SK-N-SH (cell line): ENCODE results near the gene WDFY1. TPM values are rescaled to one million over a fixed set of nuclear protein-coding genes. Genes with fewer than 3 reads are reported as not detected.

ENCODE experiments used
- CTCF ChIA-PET: fragments of 300-600, 350-600 bp; formaldehyde crosslinking; extraction: SDS; loops from one replicate; lab custom pipeline; 2021; lab: Yijun Ruan, JAX
- POLR2A ChIA-PET: fragments of 350-600 bp; sonication (Branson Sonifier 250); formaldehyde crosslinking; extraction: SDS; loops from one replicate; lab custom pipeline; 2020; ENCODE audit warnings: antibody characterized with exemption, inconsistent platforms; lab: Yijun Ruan, JAX
- DNase-seq: peaks from one replicate; pipeline ENCODE4 v3.0.0; 2012
- H2AFZ ChIP-seq: fragments of 200-600 bp; sonication (generic); 2 replicates; pipeline ENCODE4 v1.8.1; 2016; ENCODE audit warnings: antibody characterized with exemption, mild to moderate bottlenecking, low read depth
- H3F3A ChIP-seq: fragments of 200-600 bp; sonication (generic); replicated peaks from 2 replicates; pipeline ENCODE3; 2016; ENCODE audit warnings: antibody characterized with exemption, mild to moderate bottlenecking; ENCODE audit not compliant: insufficient read depth
- H3K27ac ChIP-seq, 2 experiments: fragments of 200-500 bp in 1 of 2; fragments of 200-600 bp in 1 of 2; sonication (Bioruptor generic) in 1 of 2; sonication (generic), shearing (Covaris generic) in 1 of 2; 2 replicates each; pipeline versions ENCODE4 v1.5.1 to v1.6.1; 2014 to 2016; ENCODE audit warnings: low read depth in 2 of 2, inconsistent platforms in 1 of 2, low read length in 1 of 2, mild to moderate bottlenecking in 1 of 2, mixed read lengths in 1 of 2
- H3K27me3 ChIP-seq: fragments of 200-600 bp; sonication (generic), shearing (Covaris generic); 2 replicates; pipeline ENCODE4 v1.6.1; 2016; ENCODE audit warnings: mixed run types; ENCODE audit not compliant: insufficient read depth
- H3K36me3 ChIP-seq, 2 experiments: fragments of 200-500 bp in 1 of 2; fragments of 200-600 bp in 1 of 2; sonication (Bioruptor generic) in 1 of 2; sonication (generic) in 1 of 2; replicated peaks in 1 of 2; 2 replicates each; pipeline versions ENCODE3 to v1.5.1; 2014 to 2016; ENCODE audit warnings: low read length in 1 of 2, mild to moderate bottlenecking in 1 of 2; ENCODE audit not compliant: insufficient read depth in 2 of 2, control insufficient read depth in 1 of 2
- H3K4me1 ChIP-seq, 2 experiments: fragments of 200-500 bp in 1 of 2; fragments of 200-600 bp in 1 of 2; sonication (Bioruptor generic) in 1 of 2; sonication (generic), shearing (Covaris generic) in 1 of 2; 2 replicates each; pipeline versions ENCODE4 v1.5.1 to v1.6.1; 2014 to 2016; ENCODE audit warnings: low read depth in 1 of 2, low read length in 1 of 2, mixed run types in 1 of 2; ENCODE audit not compliant: insufficient read depth in 2 of 2, control insufficient read depth in 1 of 2
- H3K4me2 ChIP-seq: fragments of 200-600 bp; sonication (generic), shearing (Covaris generic); 2 replicates; pipeline ENCODE4 v1.6.1; 2017; ENCODE audit warnings: mixed run types
- H3K4me3 ChIP-seq, 2 experiments: fragments of 200-500 bp in 1 of 2; fragments of 200-600 bp in 1 of 2; sonication (Bioruptor generic) in 1 of 2; sonication (generic), shearing (Covaris generic) in 1 of 2; 2 replicates each; pipeline versions ENCODE4 v1.5.1 to v1.8.1; 2014 to 2016; ENCODE audit warnings: low read depth in 2 of 2, inconsistent platforms in 1 of 2, low read length in 1 of 2, mild to moderate bottlenecking in 1 of 2, mixed read lengths in 1 of 2, moderate library complexity in 1 of 2
- H3K79me2 ChIP-seq: fragments of 200-600 bp; sonication (generic); 2 replicates; pipeline ENCODE4 v1.8.1; 2017; ENCODE audit warnings: mild to moderate bottlenecking; ENCODE audit not compliant: insufficient read depth
- H3K9ac ChIP-seq: fragments of 200-600 bp; sonication (generic); 2 replicates; pipeline ENCODE4 v1.6.1; 2017; ENCODE audit warnings: mixed run types
- H3K9me2 ChIP-seq: fragments of 200-600 bp; sonication (generic); 2 replicates; pipeline ENCODE4 v1.6.1; 2017; ENCODE audit warnings: mixed run types
- H3K9me3 ChIP-seq: fragments of 200-600 bp; sonication (generic); 2 replicates; pipeline ENCODE4 v1.6.1; 2017; ENCODE audit warnings: mixed run types, mild to moderate bottlenecking, moderate library complexity
- H4K20me1 ChIP-seq: fragments of 200-600 bp; sonication (generic); 2 replicates; pipeline ENCODE4 v1.6.1; 2017; ENCODE audit warnings: mild to moderate bottlenecking, mixed run types; ENCODE audit not compliant: insufficient read depth
- ELF1 ChIP-seq: IDR thresholded peaks from 2 replicates; pipeline ENCODE4 v1.4.0; 2012
- EP300 ChIP-seq, 2 experiments: IDR thresholded peaks; 2 replicates each; pipeline versions ENCODE4 v1.4.0 to v1.6.1; 2012; ENCODE audit warnings: borderline replicate concordance in 1 of 2, low read depth in 1 of 2, low read length in 1 of 2
- EZH2phosphoT487 ChIP-seq: fragments of 200-600 bp; sonication (generic); IDR thresholded peaks from 2 replicates; pipeline ENCODE4 v1.6.1; 2017; ENCODE audit warnings: low read depth, mixed run types, mild to moderate bottlenecking, antibody characterized with exemption, moderate library complexity, borderline replicate concordance
- GABPA ChIP-seq: IDR thresholded peaks from 2 replicates; pipeline ENCODE4 v1.4.0; 2012; ENCODE audit warnings: low read depth, mild to moderate bottlenecking
- GATA2 ChIP-seq: sonication (generic); formaldehyde crosslinking; IDR thresholded peaks from 2 replicates; pipeline ENCODE4 v1.5.0; 2020; ENCODE audit warnings: mild to moderate bottlenecking, missing genetic modification reagents
- JUND ChIP-seq: IDR thresholded peaks from 2 replicates; pipeline ENCODE4 v1.4.0; 2012
- MEF2A ChIP-seq: IDR thresholded peaks from 2 replicates; pipeline ENCODE4 v1.4.0; 2012; ENCODE audit warnings: low read depth, borderline replicate concordance
- MXI1 ChIP-seq: IDR thresholded peaks from 2 replicates; pipeline ENCODE4 v1.6.1; 2012; ENCODE audit warnings: mild to moderate bottlenecking, low read depth, low read length, improper control_type of control experiment
- NRF1 ChIP-seq: IDR thresholded peaks from 2 replicates; pipeline ENCODE4 v1.6.1; 2012; ENCODE audit warnings: low read depth, mild to moderate bottlenecking, low read length
- POLR2AphosphoS5 ChIP-seq: IDR thresholded peaks from 2 replicates; pipeline ENCODE4 v1.6.1; 2012; ENCODE audit warnings: low read depth, low read length
- TCF12 ChIP-seq: IDR thresholded peaks from 2 replicates; pipeline ENCODE4 v1.4.0; 2012
- WGBS: methylation state at CpG from one replicate; pipeline ENCODE4 v1.1.6; 2017; ENCODE audit warnings: low lambda C conversion rate; 5-methylcytosine and 5-hydroxymethylcytosine counted together
- polyA plus RNA-seq, 3 experiments: library from polyadenylated mRNA; depleted of rRNA; stranded (reverse); fragments of >200 nt; gene quantifications; 2 replicates each; pipeline ENCODE4 v1.2.3, GENCODE V29; 2012
- TF ChIP-seq, protein P1 (sequence below): IDR thresholded peaks from 2 replicates; pipeline ENCODE4; 2012
- TF ChIP-seq, protein P2 (sequence below): IDR thresholded peaks from 2 replicates; pipeline ENCODE4 v1.4.0; 2012; ENCODE audit warnings: low read depth
- TF ChIP-seq, protein P3 (sequence below): fragments of 150-350 bp; IDR thresholded peaks from 2 replicates; pipeline ENCODE4 v1.6.1; 2017; ENCODE audit warnings: antibody characterized with exemption, low read length, low read depth, borderline replicate concordance
- TF ChIP-seq, protein P4 (sequence below): IDR thresholded peaks from 2 replicates; pipeline ENCODE4 v1.4.0; 2012; ENCODE audit warnings: low read depth, borderline replicate concordance
- TF ChIP-seq, protein P5 (sequence below): fragments of 150-350 bp; IDR thresholded peaks from 2 replicates; pipeline ENCODE4 v1.6.1; 2016; ENCODE audit warnings: mild to moderate bottlenecking, low read depth, low read length
- TF ChIP-seq, protein P6 (sequence below): IDR thresholded peaks from 2 replicates; pipeline ENCODE4 v1.6.1; 2012; ENCODE audit warnings: mild to moderate bottlenecking, low read depth, low read length, moderate library complexity
- TF ChIP-seq, protein P7 (sequence below): fragments of 200-600 bp; sonication (generic); IDR thresholded peaks from 2 replicates; pipeline ENCODE4 v1.6.1; 2017; ENCODE audit warnings: antibody characterized with exemption, mild to moderate bottlenecking, moderate library complexity

The WDFY1 gene
- polyA plus RNA-seq, 1 of the 3 experiments (the other 2 are of a cell fraction), result 21.7 TPM

DNA sequence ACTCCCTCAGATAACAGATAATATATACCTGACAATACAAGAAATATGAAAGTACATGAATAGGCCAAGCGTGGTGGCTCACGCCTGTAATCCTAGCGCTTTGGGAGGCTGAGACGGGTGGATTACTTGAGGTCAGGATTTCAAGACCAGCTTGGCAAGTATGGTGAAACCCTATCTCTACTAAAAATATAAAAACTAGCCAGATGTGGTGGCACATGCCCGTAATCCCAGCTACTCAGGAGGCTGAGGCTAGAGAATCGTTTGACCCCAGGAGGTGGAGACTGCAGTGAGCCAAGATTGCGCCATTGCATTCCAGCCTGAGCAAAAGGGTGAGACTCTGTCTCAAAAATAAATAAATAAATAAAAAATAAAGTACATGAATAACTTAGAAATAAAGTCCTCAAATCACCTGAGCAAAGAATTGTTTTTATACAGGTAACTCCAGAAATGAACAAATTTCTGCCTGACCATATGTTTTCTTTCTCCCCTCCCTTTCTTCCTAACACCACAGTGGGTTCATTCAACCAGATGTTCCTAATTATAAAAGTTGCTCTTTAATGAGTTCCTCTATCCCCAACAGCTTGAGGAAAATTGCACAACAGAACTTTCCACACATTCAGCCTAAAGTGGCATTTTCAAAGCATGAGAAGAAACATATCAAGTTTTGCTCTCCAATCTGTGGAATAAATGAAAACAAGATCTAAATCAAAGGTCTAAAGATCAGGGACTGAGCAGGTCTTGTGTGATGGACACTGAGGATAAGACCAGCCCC lies 74.1 kb downstream of the WDFY1 start:
- Histone ChIP-seq H3K27ac (no peak overlapping the region), H2AFZ (no peak overlapping the region), H3K4me3 (no peak overlapping the region), H3K9me3 (no peaks in the 10 kb centered on the region; the same call in 1 of the 2 replicates), H3K36me3 (peaks cover 14 to 28% of the 10 kb centered on the region in 2 experiments), H3K9ac (no peak overlapping the region), H3K9me2 (no peaks in the 10 kb centered on the region), H3K79me2 (no peaks in the 10 kb centered on the region), H3K4me1 (peaks cover 0 to 9% of the 10 kb centered on the region in 2 experiments; a peak in 1 of 4 replicates), H3K27me3 (no peaks in the 10 kb centered on the region), H3F3A (no peaks in the 10 kb centered on the region), H3K4me2 (no peak overlapping the region), H4K20me1 (no peaks in the 10 kb centered on the region)
- DNase-seq, result no peak
- WGBS, result 98% methylated on average over 7 of the region's 7 CpGs
- ChIA-PET CTCF (no interaction called here), POLR2A (no interaction called here)
- TF ChIP-seq MXI1 (no peak), ELF1 (no peak), NRF1 (no peak), POLR2AphosphoS5 (no peak), MEF2A (no peak), EZH2phosphoT487 (no peak), JUND (no peak), GABPA (no peak), TCF12 (no peak), GATA2 (CRISPR knock-in tag) (no peak), EP300 (IDR thresholded peaks at IDR 0.05; ENCODE audit: borderline replicate concordance in 1 of 2, low read depth in 1 of 2, low read length in 1 of 2) (no peak)
- TF ChIP-seq, protein P1, sequence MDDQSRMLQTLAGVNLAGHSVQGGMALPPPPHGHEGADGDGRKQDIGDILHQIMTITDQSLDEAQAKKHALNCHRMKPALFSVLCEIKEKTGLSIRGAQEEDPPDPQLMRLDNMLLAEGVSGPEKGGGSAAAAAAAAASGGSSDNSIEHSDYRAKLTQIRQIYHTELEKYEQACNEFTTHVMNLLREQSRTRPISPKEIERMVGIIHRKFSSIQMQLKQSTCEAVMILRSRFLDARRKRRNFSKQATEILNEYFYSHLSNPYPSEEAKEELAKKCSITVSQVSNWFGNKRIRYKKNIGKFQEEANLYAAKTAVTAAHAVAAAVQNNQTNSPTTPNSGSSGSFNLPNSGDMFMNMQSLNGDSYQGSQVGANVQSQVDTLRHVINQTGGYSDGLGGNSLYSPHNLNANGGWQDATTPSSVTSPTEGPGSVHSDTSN, result no peak
- TF ChIP-seq, protein P2, sequence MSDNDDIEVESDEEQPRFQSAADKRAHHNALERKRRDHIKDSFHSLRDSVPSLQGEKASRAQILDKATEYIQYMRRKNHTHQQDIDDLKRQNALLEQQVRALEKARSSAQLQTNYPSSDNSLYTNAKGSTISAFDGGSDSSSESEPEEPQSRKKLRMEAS, result no peak
- TF ChIP-seq, protein P3, sequence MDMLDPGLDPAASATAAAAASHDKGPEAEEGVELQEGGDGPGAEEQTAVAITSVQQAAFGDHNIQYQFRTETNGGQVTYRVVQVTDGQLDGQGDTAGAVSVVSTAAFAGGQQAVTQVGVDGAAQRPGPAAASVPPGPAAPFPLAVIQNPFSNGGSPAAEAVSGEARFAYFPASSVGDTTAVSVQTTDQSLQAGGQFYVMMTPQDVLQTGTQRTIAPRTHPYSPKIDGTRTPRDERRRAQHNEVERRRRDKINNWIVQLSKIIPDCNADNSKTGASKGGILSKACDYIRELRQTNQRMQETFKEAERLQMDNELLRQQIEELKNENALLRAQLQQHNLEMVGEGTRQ, result no peak
- TF ChIP-seq, protein P4, sequence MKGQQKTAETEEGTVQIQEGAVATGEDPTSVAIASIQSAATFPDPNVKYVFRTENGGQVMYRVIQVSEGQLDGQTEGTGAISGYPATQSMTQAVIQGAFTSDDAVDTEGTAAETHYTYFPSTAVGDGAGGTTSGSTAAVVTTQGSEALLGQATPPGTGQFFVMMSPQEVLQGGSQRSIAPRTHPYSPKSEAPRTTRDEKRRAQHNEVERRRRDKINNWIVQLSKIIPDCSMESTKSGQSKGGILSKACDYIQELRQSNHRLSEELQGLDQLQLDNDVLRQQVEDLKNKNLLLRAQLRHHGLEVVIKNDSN, result no peak
- TF ChIP-seq, protein P5, sequence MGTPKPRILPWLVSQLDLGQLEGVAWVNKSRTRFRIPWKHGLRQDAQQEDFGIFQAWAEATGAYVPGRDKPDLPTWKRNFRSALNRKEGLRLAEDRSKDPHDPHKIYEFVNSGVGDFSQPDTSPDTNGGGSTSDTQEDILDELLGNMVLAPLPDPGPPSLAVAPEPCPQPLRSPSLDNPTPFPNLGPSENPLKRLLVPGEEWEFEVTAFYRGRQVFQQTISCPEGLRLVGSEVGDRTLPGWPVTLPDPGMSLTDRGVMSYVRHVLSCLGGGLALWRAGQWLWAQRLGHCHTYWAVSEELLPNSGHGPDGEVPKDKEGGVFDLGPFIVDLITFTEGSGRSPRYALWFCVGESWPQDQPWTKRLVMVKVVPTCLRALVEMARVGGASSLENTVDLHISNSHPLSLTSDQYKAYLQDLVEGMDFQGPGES, result no peak
- TF ChIP-seq, protein P6, sequence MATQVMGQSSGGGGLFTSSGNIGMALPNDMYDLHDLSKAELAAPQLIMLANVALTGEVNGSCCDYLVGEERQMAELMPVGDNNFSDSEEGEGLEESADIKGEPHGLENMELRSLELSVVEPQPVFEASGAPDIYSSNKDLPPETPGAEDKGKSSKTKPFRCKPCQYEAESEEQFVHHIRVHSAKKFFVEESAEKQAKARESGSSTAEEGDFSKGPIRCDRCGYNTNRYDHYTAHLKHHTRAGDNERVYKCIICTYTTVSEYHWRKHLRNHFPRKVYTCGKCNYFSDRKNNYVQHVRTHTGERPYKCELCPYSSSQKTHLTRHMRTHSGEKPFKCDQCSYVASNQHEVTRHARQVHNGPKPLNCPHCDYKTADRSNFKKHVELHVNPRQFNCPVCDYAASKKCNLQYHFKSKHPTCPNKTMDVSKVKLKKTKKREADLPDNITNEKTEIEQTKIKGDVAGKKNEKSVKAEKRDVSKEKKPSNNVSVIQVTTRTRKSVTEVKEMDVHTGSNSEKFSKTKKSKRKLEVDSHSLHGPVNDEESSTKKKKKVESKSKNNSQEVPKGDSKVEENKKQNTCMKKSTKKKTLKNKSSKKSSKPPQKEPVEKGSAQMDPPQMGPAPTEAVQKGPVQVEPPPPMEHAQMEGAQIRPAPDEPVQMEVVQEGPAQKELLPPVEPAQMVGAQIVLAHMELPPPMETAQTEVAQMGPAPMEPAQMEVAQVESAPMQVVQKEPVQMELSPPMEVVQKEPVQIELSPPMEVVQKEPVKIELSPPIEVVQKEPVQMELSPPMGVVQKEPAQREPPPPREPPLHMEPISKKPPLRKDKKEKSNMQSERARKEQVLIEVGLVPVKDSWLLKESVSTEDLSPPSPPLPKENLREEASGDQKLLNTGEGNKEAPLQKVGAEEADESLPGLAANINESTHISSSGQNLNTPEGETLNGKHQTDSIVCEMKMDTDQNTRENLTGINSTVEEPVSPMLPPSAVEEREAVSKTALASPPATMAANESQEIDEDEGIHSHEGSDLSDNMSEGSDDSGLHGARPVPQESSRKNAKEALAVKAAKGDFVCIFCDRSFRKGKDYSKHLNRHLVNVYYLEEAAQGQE, result no peak
- TF ChIP-seq, protein P7, sequence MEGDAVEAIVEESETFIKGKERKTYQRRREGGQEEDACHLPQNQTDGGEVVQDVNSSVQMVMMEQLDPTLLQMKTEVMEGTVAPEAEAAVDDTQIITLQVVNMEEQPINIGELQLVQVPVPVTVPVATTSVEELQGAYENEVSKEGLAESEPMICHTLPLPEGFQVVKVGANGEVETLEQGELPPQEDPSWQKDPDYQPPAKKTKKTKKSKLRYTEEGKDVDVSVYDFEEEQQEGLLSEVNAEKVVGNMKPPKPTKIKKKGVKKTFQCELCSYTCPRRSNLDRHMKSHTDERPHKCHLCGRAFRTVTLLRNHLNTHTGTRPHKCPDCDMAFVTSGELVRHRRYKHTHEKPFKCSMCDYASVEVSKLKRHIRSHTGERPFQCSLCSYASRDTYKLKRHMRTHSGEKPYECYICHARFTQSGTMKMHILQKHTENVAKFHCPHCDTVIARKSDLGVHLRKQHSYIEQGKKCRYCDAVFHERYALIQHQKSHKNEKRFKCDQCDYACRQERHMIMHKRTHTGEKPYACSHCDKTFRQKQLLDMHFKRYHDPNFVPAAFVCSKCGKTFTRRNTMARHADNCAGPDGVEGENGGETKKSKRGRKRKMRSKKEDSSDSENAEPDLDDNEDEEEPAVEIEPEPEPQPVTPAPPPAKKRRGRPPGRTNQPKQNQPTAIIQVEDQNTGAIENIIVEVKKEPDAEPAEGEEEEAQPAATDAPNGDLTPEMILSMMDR, result no peak
